ENCODE data around the gene ANP32E.

- TF ChIP-seq, protein P1, sequence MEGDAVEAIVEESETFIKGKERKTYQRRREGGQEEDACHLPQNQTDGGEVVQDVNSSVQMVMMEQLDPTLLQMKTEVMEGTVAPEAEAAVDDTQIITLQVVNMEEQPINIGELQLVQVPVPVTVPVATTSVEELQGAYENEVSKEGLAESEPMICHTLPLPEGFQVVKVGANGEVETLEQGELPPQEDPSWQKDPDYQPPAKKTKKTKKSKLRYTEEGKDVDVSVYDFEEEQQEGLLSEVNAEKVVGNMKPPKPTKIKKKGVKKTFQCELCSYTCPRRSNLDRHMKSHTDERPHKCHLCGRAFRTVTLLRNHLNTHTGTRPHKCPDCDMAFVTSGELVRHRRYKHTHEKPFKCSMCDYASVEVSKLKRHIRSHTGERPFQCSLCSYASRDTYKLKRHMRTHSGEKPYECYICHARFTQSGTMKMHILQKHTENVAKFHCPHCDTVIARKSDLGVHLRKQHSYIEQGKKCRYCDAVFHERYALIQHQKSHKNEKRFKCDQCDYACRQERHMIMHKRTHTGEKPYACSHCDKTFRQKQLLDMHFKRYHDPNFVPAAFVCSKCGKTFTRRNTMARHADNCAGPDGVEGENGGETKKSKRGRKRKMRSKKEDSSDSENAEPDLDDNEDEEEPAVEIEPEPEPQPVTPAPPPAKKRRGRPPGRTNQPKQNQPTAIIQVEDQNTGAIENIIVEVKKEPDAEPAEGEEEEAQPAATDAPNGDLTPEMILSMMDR (IDR thresholded peaks at IDR 0.05), result no peak
- TF ChIP-seq POLR2A (IDR thresholded peaks at IDR 0.05), result no peak
Observed at GRCh38 chr1:150267896-150268295, 32.0 kb upstream of the ANP32E start.
